DMS153 treated with DMSO at 0.1 percent for 48 hours (cell line): ENCODE results near the gene GRIP2.

Experiments used
- DNase-seq: peaks from one replicate; lab custom pipeline; 2025; ENCODE audit not compliant: unreplicated experiment; lab: John Stamatoyannopoulos, UW

GRIP2 gene

GRCh38 chr3:14539742-14540491 is at the start of gene GRIP2:
Gene GRIP2, minus strand, starts transcription at chr3:14540342. Its CDS starts 34 bp downstream, at chr3:14540308.
- DNase-seq, result no peak

- DNase-seq, result no peak
These were observed 48.4 kb upstream of the GRIP2 start for GRCh38 chr3:14588425-14589112.

- DNase-seq, result no peak
These were observed 47.7 kb upstream of the GRIP2 start for GRCh38 chr3:14587740-14588360.

GRCh38 chr3:14586611-14587010 is 46.5 kb upstream of the GRIP2 start:
- DNase-seq, result no peak

DNA sequence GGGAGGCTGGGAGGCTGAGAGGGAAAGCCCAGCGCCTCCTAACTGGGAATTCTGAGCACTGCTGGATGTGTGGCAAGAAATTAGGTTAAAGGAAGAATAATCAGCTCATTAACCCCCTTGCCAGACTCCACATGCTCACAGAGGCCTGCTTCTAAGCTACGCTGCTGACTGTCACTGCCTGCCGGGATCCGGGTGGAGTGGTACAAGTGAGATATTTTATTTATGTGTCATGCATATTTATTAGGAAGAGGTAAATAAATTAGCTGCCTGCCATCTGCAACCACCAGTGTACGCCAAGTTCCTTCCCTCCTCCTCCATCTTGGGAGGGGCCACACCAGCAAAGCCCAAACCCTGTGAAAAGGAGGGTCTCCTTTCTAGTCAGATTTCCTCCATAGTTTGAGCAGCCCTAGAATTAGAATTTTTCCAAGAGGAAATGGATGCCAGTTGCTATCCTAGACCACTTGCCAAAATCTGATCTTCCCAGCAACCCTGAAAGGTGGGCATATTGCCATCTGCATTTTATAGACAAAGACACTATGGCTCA is 43.5 kb upstream of the GRIP2 start:
- DNase-seq, result no peak

DNA sequence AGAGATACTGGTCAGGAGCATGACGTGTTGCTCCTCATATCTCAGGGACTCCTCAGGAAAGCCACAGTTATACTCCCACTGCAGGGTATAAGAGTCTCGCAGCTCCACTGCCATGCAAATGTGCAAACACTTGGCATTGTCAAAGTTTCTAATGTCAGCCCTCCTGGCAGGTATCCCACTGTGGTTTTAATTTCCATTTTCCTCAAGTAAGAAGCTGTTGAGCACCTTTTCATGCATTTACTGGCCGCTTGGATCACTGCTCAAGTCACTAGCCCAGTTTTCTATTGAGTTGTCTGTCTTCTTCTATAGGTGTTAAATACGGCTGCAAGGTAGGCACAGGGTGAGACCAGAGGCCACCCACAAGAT is 41.9 kb upstream of the GRIP2 start:
- no peak for DNase-seq

- no peak for DNase-seq
These were observed 41.3 kb upstream of the GRIP2 start for GRCh38 chr3:14581334-14582044.

GRCh38 chr3:14577897-14578296 is 37.8 kb upstream of the GRIP2 start:
- DNase-seq, result no peak

GRCh38 chr3:14576163-14576562 is 36.0 kb upstream of the GRIP2 start:
- no peak for DNase-seq

DNA sequence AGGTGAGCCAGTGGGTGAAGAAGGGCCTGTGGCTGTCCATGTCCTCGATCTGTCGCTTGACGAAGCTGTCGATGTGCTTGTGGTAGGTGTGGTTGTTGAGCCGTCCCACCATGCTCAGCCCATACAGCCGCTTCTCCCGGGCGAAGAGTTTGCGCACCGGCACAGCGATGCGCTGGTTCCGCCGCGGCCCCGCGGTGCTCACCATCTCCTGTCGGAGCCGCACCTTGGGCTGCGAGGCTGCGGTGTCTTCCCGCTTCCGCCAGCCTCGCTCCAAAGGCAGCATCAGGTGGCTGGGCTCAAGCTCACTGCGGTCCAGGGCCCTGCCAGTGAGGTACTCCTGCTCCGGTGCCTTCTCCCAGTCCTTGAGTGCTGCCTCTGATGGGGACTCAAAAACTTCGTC is 34.0 kb upstream of the GRIP2 start:
- DNase-seq, result no peak

GRCh38 chr3:14573706-14574105 is 33.6 kb upstream of the GRIP2 start:
- no peak for DNase-seq

DNA sequence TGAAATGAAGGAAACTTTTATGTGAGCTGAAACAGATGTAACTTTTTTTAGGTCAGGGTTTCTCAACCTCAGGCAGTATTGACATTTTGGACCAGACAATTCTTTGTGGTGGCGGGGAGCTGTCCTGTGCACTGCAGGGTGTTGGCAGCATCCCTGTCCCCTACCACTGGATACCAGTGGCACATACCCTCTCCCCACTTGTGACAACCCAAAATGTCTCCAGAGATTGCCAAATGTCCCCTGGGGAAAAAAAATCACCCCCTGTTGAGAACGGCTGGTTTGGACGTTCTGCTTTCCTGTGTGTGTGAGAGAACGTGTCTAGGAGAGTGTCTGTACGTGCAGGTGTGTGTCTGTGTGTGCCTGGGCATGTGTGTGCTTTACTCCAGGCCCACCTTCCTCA is 30.7 kb upstream of the GRIP2 start:
- DNase-seq, result no peak

DNA sequence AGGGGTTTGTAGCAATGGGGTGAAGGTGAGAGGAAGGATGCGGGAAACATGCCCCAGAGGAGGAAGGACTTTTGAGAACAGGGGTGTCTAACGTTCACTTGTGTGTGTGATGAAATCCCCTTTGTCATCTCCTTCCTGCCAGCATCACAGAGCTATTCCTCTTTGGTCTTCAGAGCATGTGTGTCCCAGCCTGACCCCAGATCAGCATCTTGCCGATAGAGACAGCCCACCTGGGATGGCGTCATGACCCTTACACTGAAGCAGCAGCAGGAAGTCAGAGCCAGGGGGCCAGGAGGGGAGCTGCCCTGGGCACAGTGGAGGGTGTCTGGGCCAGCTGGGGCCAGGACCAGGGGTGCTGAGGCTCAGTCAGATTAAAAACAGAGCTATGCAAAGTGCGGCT is 29.9 kb upstream of the GRIP2 start:
- no peak for DNase-seq

DNA sequence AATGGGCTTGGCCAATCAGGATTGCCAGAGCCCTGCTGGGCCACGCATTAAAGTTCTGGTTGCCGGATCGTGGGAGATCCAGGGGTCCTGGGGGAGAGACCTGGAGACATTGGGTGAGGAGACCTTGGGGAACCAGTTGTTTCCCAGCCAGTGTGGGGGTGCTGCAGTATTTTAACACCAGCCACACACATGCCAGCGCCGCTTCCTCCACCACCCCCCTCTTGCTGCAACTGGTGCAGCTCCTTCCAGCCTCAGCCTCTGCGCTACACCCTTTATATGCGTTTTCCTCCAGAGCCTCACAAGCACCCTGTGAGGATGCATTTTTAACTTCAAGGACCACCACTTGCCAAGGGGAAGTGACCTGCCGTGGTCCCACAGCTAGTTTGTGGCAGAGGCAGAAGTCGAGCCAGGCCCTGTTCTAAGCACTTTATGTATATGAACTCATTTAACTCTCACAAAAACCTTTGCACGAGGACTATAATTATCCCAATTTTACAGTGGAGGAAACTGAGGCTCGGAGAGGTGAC is 29.4 kb upstream of the GRIP2 start:
- no peak for DNase-seq

DNA sequence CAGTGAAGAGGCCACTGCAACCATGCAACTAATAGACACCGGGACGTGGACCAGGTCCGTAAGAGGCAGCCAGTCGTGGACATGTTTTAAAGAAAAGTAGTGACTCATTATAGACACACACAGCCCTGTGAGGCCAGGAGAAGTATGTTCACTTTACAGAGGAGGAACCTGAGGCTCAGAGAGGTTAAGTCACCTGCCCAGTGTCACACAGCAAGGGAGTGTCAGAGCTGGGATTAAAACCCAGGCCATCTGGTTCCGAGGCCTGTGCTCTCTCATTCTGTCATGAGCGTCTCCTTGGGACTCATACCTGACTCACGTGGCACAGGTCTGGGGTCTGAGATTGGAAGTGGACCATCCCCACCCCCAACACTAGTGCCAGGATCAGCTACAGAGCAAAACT is 28.1 kb upstream of the GRIP2 start:
- no peak for DNase-seq

DNA sequence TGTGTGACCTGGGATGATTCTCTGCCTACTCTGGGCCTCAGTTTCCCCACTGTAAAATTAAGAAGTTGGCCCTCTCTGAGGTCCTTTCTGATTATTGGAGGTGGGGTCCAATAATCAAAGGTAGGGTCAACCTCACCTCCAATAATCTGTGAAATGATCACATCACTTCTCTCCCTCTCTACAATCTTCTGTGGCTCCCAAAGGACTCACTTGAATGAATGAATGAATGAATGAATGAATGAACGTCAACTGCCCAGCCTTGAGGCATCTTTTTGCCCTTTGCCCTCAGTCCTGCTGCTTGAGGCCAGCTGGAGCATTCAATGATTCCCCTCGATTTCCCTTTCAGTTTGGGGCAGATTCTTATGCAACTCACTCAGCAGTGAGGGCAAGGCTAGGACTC is 26.7 kb upstream of the GRIP2 start:
- DNase-seq, result no peak

GRCh38 chr3:14565868-14566588 is 25.9 kb upstream of the GRIP2 start:
- DNase-seq, result no peak

DNA sequence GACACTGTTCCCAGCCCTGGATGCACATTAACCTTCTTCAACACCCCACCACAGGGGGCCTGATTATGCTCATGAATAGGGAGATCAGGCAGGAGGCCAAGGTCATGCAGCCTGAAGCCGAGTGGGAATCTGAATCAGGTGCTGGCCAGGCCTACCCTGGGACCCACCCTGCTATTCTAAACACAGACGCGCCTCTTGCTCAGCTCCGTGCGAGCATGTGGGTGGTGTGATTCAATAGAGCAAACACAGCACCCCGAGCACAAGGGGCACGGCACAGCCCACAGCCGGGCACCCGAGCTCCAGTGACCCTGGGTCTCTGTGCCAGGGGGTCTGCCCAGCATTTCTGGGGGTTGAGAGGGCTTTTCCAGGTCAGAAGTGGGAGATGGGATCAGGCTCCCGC is 24.6 kb upstream of the GRIP2 start:
- no peak for DNase-seq

DNA sequence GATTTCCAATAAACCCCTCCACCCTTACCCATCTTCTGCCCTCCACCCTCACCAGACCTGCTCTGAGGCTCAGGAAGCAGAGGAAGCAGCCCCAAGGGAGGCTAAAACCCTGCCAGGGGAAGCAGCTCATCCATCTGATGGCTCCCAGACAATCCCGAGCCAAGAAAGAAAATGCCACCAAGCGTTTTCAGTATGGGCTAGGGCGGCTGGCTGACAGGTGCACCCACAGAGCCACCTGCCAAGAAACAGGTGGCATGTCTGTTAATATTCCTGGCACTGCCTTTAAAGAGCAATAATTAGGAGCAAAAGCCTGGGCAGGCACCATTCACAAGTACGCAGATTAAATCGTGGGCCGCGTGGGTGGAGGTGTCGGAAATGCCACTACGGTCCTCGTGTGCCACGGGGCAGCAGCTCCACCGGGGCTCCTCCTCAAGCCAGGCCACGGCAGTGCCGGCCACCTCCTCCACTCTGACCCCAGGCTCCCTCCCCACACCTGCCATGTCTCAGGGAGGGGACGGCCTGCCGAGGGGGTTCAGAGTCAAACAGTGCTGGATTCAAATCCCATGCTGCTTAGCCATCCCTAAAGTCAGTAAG is 23.9 kb upstream of the GRIP2 start:
- no peak for DNase-seq
